GM23248 (cell line): ENCODE results near the gene RBM10.

ENCODE experiments used
- EZH2 ChIP-seq: fragments of 200-600 bp; sonication (generic); IDR thresholded peaks from 2 replicates; pipeline ENCODE4 v1.6.1; 2018; ENCODE audit warnings: antibody characterized with exemption, mild to moderate bottlenecking; ENCODE audit not compliant: insufficient read depth, poor library complexity, severe bottlenecking
- EZH2phosphoT487 ChIP-seq: fragments of 200-600 bp; sonication (generic); IDR thresholded peaks from 2 replicates; pipeline ENCODE4 v1.6.1; 2018; ENCODE audit warnings: antibody characterized with exemption, moderate library complexity, mild to moderate bottlenecking, low read depth; ENCODE audit not compliant: insufficient read depth

- TF ChIP-seq EZH2phosphoT487: no peak
- no peak for TF ChIP-seq EZH2
Measured at GRCh38 chrX:47191331-47191730, 46.3 kb downstream of the RBM10 start.
